Eye (tissue), 1 donor: ENCODE results near the gene MTFP1.
A peak's percentile ranks its signal among the peaks of the same experiment; 100 is the strongest.
"Not testable (repeated sequence)": the region's sequence is repeated elsewhere in the genome, so short reads cannot be mapped to it uniquely, and the experiment has no call there.

ENCODE experiments used
- DNase-seq: peaks from one replicate; pipeline ENCODE4 v3.0.0-alpha.2; 2015

The MTFP1 gene

GRCh38 chr22:30457981-30458380, 32.4 kb downstream of the MTFP1 start:
- no peak for DNase-seq

- peak; percentile 45 for DNase-seq
These were observed 33.8 kb downstream of the MTFP1 start for GRCh38 chr22:30459181-30460052.

GRCh38 chr22:30460147-30460546, 34.6 kb downstream of the MTFP1 start:
- DNase-seq, result no peak

DNA sequence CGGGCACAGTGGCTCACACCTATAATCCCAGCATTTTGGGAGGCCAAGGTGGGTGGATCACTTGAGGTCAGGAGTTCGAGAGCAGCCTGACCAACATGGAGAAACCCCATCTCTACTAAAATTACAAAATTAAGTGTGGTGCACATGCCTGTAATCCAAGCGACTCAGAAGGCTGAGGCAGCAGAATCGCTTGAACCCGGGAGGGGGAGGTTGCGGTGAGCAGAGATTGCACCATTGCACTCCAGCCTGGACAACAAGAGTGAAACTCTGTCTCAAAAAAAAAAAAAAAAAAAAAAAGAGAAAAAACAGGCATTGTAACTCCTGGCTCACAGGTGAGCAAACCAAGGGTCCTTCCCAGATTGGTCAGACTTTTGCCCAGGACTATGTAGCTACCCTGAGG, 35.0 kb downstream of the MTFP1 start:
- DNase-seq, result not testable (repeated sequence)

GRCh38 chr22:30469165-30469564, 43.6 kb downstream of the MTFP1 start:
- DNase-seq, result no peak

DNA sequence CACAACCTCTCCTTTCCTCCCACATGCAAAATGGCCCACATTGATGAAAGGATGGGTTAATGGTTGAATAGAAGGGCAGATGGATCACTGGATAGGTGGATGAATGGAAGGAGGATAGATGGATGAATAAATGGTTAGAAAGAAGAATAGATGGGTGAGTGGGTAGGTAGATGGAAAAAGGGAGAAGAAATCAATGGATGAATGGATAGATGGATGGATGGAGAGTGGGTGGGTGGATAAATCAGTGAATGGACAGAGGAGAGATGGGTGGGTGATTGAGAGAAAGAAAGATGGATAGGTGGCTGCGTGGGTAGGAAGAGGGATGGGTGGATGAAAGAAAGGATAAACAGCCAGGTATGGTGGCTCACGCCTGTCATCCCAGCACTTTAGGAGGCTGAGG, 45.1 kb downstream of the MTFP1 start:
- DNase-seq, result no peak

- DNase-seq, result no peak
These were observed 46.2 kb downstream of the MTFP1 start, which contains the start of gene SEC14L3 for GRCh38 chr22:30471616-30472318. Gene SEC14L3, minus strand, starts transcription at chr22:30472017. Its CDS starts 59 bp downstream, at chr22:30471958.

DNA sequence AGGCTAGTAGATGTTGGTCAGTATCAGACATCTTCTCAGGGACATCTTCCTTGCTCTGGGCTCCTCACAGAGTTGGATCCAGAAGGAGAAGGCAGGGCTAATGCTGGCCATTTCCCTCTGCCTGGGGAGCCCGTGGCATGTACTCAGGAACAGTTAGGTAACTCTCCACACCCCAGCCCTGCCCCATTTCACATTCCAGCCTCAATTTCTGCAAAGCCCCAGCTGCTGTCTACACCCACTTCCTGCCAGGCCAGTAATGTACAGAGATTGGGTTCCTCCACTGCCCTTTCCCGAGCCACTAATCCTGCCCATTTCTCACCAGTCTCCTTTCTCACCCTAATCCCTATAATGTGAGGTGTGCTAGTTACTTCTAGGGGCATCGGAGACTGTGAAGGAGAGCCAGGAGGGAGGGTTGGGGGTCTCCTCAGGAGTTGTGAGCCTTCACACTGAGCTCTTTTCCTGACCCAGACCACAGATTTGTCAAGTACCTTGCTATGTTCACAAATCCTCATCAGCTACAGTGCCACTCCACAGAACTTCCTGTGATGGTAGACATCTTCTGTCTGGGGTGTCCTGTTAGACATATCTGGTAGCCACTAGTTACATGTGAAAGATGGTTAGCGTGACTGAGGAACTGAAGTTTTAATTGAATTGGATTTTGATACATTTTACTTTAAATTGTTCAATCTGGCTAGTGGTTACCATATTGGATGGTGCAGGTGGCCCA, 47.6 kb downstream of the MTFP1 start:
- DNase-seq, result no peak

DNA sequence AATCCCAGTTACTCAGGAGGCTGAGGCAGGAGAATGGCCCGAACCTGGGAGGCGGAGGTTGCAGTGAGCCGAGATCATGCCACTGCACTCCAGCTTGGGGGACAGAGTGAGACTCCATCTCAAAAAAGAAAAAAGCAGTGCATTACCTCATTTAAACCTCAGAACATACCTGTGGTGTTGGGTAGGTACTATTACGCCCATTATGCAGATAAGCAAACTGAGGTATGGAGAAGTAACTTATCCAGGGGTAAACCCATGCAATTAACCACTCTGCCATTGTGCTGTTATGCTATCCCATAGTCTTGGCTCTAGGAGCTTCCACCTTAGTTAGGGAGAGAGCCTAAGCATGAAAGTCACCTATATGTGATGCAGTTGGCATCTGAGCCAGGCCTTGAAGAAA, 48.6 kb downstream of the MTFP1 start:
- no peak for DNase-seq

- no peak for DNase-seq
These were observed 49.3 kb downstream of the MTFP1 start for GRCh38 chr22:30474683-30475424.
